Activated T-helper 9 cell treated with anti-CD3 and anti-CD28 coated beads, Interleukin-2, amount 50 U/mL, for 16 hours (primary cell): Measurements from ENCODE around the gene SH2D5.
"Not testable (repeated sequence)": the region's sequence is repeated elsewhere in the genome, so short reads cannot be mapped to it uniquely, and the experiment has no call there.

Experiments used
- DNase-seq: peaks from one replicate; pipeline ENCODE4 v3.0.0-alpha.2; 2020; ENCODE audit warnings: low read depth

SH2D5 gene

DNA sequence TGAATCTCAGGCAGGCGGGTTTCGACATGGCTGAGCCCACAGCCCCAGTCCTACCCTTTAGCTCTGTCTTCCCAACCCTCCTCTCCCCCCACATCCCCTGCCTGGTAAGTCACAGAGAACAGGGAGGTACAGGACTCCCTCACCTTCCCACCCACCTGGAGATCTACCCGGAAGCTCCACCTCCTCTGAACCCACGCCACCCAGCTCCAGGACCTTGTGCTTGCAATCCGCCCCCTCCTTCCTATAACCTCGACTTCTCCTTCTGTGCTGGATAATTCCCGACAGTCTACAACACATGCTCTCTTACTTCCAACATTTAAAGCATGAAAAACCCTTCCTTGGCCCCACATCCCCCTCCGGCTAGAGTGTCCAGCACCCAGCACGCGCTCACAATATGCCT is 37.0 kb downstream of the SH2D5 start:
- DNase-seq, result no peak

- DNase-seq, result no peak
Measured at GRCh38 chr1:20693623-20694022, 38.9 kb downstream of the SH2D5 start.

GRCh38 chr1:20691872-20692271 is 40.6 kb downstream of the SH2D5 start:
- no peak for DNase-seq

DNA sequence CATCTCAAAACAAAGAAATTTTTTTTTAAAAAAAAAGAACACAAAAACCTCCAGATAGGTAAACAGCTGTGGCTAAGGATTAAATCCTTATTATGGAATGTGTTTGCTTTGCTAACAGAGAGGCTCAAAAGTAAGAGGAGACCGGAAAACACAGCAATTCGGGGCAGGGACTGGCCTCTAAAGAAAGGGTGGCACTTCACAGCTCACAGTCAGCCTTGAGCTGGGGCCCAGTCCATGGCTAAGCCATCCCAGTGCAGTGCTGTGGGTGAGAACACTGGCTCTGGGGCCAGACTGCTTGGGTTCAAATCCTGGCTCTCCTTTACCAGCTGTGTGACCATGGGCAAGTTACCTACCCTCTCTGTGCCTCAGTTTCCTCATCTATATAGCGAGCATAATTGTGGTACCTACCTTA is 42.9 kb downstream of the SH2D5 start:
- DNase-seq, result no peak

- no peak for DNase-seq
Measured at GRCh38 chr1:20686883-20687725, 45.4 kb downstream of the SH2D5 start.

GRCh38 chr1:20685741-20686140 is 46.8 kb downstream of the SH2D5 start:
- no peak for DNase-seq

GRCh38 chr1:20685099-20685662 is 47.3 kb downstream of the SH2D5 start:
- DNase-seq, result no peak

DNA sequence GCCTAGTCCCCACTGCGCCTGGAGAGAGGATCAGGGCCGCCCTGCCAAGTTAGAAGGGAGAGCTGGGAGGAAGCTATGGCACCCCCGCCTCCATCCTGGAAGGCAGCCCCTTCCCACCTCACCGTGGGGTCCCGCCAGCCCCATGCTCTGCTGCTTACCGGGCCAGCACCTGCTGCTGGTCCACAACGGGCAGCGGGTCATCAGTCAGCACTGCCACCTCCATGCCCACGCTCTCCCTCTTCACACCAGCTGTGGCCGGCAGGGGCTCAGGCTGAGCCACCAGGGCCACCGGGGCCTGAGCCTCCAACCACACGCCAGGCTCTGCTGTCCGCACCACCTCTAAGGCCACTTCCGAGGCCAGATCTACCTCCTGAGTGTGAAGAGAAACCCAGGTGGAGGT is 47.9 kb downstream of the SH2D5 start:
- DNase-seq, result no peak

GRCh38 chr1:20684050-20684620 is 48.4 kb downstream of the SH2D5 start:
- DNase-seq, result no peak

DNA sequence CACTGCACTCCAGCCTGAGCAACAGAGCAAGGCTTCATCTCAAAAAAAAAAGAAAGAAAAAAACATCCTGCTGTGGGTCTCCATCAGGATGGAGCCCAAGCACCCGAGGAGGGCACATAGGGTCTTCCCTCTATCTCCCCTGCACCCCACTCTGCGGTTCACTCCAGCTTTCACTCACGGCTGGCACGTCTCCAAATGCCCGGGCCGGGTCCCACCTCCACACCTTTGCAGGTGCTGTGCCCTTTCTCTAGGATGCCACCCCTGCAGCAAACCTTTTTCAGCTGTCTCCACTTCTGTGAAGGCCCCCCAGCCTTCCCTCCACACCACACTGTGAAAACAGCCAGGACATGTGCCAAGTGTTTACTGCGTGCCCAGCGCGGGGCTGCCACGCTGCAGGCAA is 48.9 kb downstream of the SH2D5 start:
- no peak for DNase-seq

- no peak for DNase-seq
Measured at GRCh38 chr1:20682571-20683236, 49.8 kb downstream of the SH2D5 start.

DNA sequence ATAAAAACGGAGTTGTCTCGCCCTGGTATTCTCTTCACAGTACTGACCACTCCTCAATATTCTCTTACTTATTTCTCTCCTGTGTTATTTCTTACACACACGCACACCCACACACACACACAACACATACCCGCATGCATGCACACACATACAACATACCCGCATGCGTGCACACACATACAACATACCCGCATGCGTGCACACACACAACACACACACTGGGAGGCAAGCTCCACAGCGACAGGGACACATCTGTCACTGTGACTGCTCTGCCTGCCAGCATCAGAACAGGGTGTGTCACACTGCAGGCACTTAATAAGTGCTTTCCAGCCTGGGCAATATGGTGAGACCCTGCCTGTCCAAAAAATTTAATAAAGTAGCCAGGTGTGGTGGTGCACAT is 50.5 kb downstream of the SH2D5 start:
- no peak for DNase-seq

DNA sequence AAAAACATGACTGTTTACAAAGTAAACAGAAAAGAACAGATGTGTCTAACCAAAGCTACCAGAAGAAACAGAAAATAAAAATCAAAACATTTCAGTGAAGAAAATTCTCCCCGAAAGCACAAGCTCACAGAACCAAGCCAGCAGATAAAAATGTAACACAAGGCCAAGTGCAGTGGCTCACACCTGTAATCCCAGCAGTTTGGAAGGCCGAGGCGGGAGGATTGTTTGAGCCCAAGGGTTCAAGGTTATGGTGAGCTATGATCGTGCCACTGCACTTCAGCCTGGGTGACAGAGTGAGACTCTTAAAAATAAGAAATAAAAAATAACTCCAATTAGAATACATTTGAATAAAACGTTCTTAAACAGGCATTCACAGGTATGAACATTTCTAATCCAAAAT is 52.2 kb downstream of the SH2D5 start:
- no peak for DNase-seq

GRCh38 chr1:20678599-20678998 is 53.9 kb downstream of the SH2D5 start:
- no peak for DNase-seq

DNA sequence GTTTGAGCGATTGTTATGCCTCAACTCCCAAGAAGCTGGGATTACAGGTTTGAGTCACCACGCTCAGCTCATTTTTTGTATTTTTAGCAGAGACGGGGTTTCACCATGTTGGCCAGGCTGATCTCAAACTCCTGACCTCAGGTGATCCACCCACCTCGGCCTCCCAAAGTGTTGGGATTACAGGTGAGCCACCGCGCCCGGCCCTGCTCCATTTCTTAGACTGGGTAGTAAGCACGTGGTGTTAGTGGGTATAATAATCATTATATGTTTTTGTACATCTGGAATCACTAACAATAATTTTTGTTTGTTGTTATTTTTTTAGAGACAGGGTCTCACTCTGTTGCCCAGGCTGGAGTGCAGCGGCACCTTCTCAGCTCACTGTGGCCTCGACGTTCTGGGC is 58.9 kb downstream of the SH2D5 start:
- not testable (repeated sequence) for DNase-seq

- no peak for DNase-seq
Measured at GRCh38 chr1:20672265-20672632, 60.3 kb downstream of the SH2D5 start.

DNA sequence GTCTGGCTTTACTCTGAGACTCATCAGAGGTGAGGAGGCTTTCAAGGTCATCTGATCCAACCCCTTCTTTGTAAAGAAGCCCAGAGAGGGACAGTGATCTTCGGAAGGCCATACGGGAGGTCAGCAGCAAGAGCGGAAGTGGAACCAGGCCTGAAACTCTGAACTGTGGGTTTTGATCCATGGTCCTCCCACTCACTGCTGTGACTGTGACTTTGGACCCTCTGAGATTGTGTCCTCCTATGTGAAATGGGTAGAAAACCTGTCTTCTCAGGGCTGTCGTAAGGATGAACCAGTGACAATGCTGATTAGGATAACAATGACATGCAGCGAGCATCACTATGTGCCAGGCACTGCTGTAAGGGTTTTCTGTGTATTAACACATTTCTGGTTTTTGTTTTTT is 61.6 kb downstream of the SH2D5 start:
- no peak for DNase-seq
